Gastroesophageal sphincter (tissue), 4 donors: ENCODE data around the gene LPP. TPM values are rescaled to one million over a fixed set of nuclear protein-coding genes. Genes with fewer than 3 reads are reported as not detected.

Experiments used
- ATAC-seq: fragments of 150-250 bp; one replicate; pipeline ENCODE4 v1.9.1; 2016; ENCODE audit warnings: mild to moderate bottlenecking, moderate library complexity
- H3K27ac ChIP-seq, 4 donors: fragments of 200-600 bp; sonication (generic) in 3 of 4; 1 replicate in 3 of 4; 2 replicates in 1 of 4; pipeline ENCODE4 v1.5.1; 2016 to 2019
- H3K27me3 ChIP-seq: fragments of 200-600 bp; sonication (generic); one replicate; pipeline ENCODE4 v1.5.1; 2019
- H3K36me3 ChIP-seq, 2 donors: fragments of 200-600 bp; sonication (generic); one replicate each; pipeline ENCODE4 v1.5.1; 2019; ENCODE audit warnings: control low read depth in 1 of 2
- H3K4me1 ChIP-seq, 3 donors: fragments of 200-600 bp; sonication (generic); 1 replicate in 2 of 3; 2 replicates in 1 of 3; pipeline ENCODE4 v1.5.1; 2016 to 2019; ENCODE audit warnings: control low read depth in 2 of 3
- H3K4me3 ChIP-seq, 2 donors: fragments of 200-600 bp; sonication (generic); one replicate each; pipeline ENCODE4 v1.5.1; 2019; ENCODE audit warnings: mild to moderate bottlenecking in 1 of 2, moderate library complexity in 1 of 2
- H3K9me3 ChIP-seq, 3 donors: fragments of 200-600 bp; sonication (generic); one replicate each; pipeline ENCODE4 v1.5.1; 2017 to 2019; ENCODE audit warnings: control low read depth in 2 of 3
- CTCF ChIP-seq, 4 experiments: fragments of 200-600 bp in 2 of 4; fragments of 450-650 bp in 2 of 4; sonication (generic) in 1 of 4; IDR thresholded peaks; one replicate each; pipeline ENCODE4 v1.5.1; 2017 to 2019; ENCODE audit warnings: antibody characterized with exemption in 4 of 4, mild to moderate bottlenecking in 2 of 4, moderate library complexity in 2 of 4
- EP300 ChIP-seq: sonication (generic); formaldehyde crosslinking; IDR thresholded peaks from one replicate; pipeline ENCODE4 v1.6.1; 2017; ENCODE audit warnings: antibody characterized with exemption, mild to moderate bottlenecking
- POLR2A ChIP-seq, 2 donors: fragments of 450-650 bp; IDR thresholded peaks; one replicate each; pipeline ENCODE4 v1.6.1; 2017; ENCODE audit warnings: antibody characterized with exemption in 2 of 2, mild to moderate bottlenecking in 2 of 2, moderate library complexity in 1 of 2
- POLR2AphosphoS5 ChIP-seq: sonication (generic); formaldehyde crosslinking; IDR thresholded peaks from one replicate; pipeline ENCODE4 v1.6.1; 2017; ENCODE audit warnings: antibody characterized with exemption
- WGBS, 2 donors: methylation state at CpG; one replicate each; pipeline ENCODE4 v1.1.5; 2018; ENCODE audit warnings: low coverage in 1 of 2; 5-methylcytosine and 5-hydroxymethylcytosine counted together
- total RNA-seq, 4 donors: library from RNA; depleted of rRNA; stranded (reverse); fragments of >200 nt; gene quantifications; one replicate each; pipeline ENCODE4 v1.1.0, GENCODE V29; 2016

Gene LPP
- total RNA-seq, 4 donors from 2014 or later, result 1,243 to 2,297 (median 2,164) TPM

DNA sequence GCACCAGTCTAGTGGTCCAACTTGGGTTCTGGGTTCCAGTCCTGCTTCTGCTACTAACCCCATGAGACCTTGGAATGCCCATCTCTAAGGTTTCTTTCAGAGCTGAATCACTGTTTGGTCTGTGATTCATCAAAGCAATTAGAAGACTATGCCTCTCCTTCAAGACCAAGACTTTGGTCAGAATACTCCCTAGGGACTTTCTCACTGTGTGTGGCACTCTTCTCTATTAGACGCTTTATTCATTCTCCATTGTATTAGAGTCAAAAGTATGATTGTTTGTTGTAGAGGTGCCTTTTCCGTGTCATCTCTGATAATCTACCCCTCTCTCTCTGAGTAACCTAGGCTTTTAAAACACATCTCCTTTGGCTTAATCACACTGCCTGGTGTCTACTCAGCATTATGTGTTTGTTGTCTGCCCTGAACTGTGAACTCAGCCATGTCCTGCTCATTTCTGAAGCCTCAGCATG is 90.5 kb downstream of the LPP start:
- no peaks in the 10 kb centered on the region for H3K9me3 ChIP-seq
- H3K27me3 ChIP-seq, result no peaks in the 10 kb centered on the region
- H3K27ac ChIP-seq, result peak overlapping the region; percentile 82 to 97 (median 92)
- ATAC-seq, result no peak
- peaks cover 23 to 99% (median 33%) of the 10 kb centered on the region in 3 donors for H3K4me1 ChIP-seq
- WGBS, 2 donors, result 39 to 64% methylated on average over 2 of the region's 2 CpGs
- TF ChIP-seq POLR2AphosphoS5, result no peak
- no peak for TF ChIP-seq EP300
- TF ChIP-seq POLR2A (IDR thresholded peaks at IDR 0.05), result no peak
- no peak for TF ChIP-seq CTCF (IDR thresholded peaks at IDR 0.05)
- no peak overlapping the region for H3K4me3 ChIP-seq
- no peaks in the 10 kb centered on the region for H3K36me3 ChIP-seq

- Histone ChIP-seq H3K27me3 (no peaks in the 10 kb centered on the region), H3K36me3 (no peaks in the 10 kb centered on the region), H3K4me1 (peaks cover 12 to 85% (median 24%) of the 10 kb centered on the region in 3 donors), H3K27ac (peak overlapping the region; percentile 74 to 97 (median 92)), H3K9me3 (no peaks in the 10 kb centered on the region), H3K4me3 (no peak overlapping the region)
- 50 to 63% methylated on average over 1 to 2 of the region's 2 CpGs for WGBS, 2 donors
- ATAC-seq, result no peak
- TF ChIP-seq POLR2AphosphoS5 (peak; percentile 9), EP300 (no peak), POLR2A (IDR thresholded peaks at IDR 0.05) (no peak)
Observed at GRCh38 chr3:188246905-188247304, 92.9 kb downstream of the LPP start.

DNA sequence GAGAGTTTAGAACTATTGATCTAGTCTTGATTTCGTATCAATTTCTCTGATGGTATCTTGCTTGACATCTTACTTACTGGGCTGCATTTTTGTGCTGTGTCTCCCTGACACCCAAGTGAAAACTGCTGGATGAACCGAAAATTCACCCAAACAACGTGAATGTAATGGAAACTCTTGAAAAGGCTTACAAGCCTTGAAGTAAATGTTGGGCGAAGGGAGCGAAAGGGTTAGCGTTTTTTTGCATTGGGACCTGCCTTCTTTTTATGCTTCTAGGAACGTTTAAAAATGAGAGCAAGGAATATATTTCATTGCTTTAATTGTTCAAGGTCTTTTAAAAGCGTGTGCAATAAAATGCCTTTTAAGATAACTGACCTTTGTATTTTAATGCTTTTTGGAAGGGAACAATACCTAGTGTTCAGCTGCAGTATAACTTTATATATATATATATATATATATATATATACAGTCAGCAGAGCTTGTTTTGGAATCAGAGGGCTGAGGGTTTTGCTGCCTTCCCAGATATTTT is 94.1 kb downstream of the LPP start:
- WGBS, 2 donors, result 34 to 56% methylated on average over 7 to 8 of the region's 8 CpGs
- peak overlapping the region; percentile 71 to 97 (median 92) for H3K27ac ChIP-seq
- H3K9me3 ChIP-seq, result no peaks in the 10 kb centered on the region
- no peak overlapping the region for H3K4me3 ChIP-seq
- no peaks in the 10 kb centered on the region for H3K36me3 ChIP-seq
- TF ChIP-seq POLR2AphosphoS5 (no peak), CTCF (IDR thresholded peaks at IDR 0.05) (no peak), POLR2A (IDR thresholded peaks at IDR 0.05) (no peak), EP300 (no peak)
- H3K27me3 ChIP-seq, result no peaks in the 10 kb centered on the region
- ATAC-seq, result no peak
- peaks cover 6 to 82% (median 15%) of the 10 kb centered on the region in 3 donors for H3K4me1 ChIP-seq

DNA sequence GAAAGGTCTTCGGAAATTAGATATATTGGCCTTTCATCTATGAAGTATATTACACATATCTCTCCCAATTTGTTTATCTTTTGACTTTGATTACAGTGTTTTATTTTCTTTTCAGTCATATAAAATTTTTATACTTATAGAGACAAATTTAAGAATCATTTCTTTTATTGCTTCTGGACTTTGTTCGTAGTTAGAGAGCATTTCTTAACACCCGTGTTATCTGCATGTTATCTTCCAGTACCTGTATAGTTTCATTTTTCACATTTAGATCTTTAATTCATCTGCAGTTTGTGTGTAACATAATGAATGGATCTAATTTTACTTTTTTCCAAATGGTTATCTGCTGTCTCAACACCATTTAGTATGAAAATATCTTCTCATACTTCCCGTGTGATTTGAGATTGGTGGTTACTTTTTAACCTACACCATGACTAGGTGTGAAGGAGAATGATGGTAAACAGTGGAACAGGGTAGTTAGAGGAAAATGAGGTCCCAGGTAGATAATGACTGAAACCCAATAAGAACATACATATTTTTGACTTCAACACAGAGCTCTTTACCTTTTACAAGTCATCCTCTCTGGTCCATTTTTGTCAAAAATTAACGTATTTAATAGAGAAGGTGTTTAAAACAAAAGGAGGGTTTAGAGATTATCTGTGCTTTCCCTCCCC is 99.3 kb downstream of the LPP start:
- Histone ChIP-seq H3K27me3 (no peaks in the 10 kb centered on the region), H3K9me3 (no peaks in the 10 kb centered on the region), H3K4me1 (peaks cover 15 to 80% (median 36%) of the 10 kb centered on the region in 3 donors), H3K36me3 (peaks cover 0 to 11% of the 10 kb centered on the region in 2 donors), H3K27ac (peak overlapping the region; percentile 75 to 96 (median 87)), H3K4me3 (no peak overlapping the region)
- TF ChIP-seq POLR2AphosphoS5 (no peak), EP300 (no peak), CTCF (IDR thresholded peaks at IDR 0.05) (no peak), POLR2A (IDR thresholded peaks at IDR 0.05) (no peak)
- ATAC-seq, result no peak
- WGBS, 2 donors, result 75 to 77% methylated on average over 5 of the region's 5 CpGs

DNA sequence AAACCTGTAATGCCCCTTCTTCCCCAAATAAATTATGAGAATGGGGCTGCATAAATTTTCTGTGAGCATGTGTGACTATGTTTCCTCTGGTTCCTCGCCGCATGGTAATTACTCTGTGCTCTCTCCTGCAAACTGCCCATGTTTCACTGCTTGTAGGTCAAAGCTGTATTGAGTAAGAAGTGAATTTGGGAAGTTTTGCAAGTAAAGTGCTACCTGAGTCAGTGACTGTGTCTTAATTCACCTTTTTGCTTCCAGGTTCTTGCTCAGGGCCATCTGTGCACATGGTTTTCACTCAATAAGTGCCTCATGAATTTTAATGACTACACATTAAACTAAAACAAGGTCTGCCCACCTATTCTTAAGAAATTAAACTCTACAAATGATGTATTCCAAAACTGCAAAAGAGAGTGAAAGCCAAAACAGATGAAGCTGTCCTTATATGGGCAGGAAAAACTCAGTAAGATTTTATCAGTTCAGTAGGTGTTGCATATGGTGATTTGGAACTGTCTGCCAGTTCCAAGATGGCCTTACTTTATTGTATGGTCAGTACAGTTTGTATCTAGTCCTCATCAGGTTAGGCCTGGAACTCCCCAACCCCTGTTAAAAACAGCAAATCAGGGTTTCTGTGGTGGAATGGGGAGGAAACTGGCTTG is 100.0 kb downstream of the LPP start:
- no peaks in the 10 kb centered on the region for H3K27me3 ChIP-seq
- H3K4me3 ChIP-seq, result no peak overlapping the region
- peaks cover 0 to 11% of the 10 kb centered on the region in 2 donors for H3K36me3 ChIP-seq
- H3K9me3 ChIP-seq, result no peaks in the 10 kb centered on the region
- 81 to 95% methylated on average over 2 of the region's 2 CpGs for WGBS, 2 donors
- TF ChIP-seq EP300, result no peak
- TF ChIP-seq POLR2AphosphoS5, result peak; percentile 3
- ATAC-seq, result no peak
- peak overlapping the region; percentile 75 to 96 (median 87) for H3K27ac ChIP-seq
- peaks cover 15 to 80% (median 32%) of the 10 kb centered on the region in 3 donors for H3K4me1 ChIP-seq
